Measurements from ENCODE around the gene DLL1. TPM values are rescaled to one million over a fixed set of nuclear protein-coding genes. Genes with fewer than 3 reads are reported as not detected.

The DLL1 gene
- total RNA-seq, 2 experiments from 2014 or later = 15.2 to 15.8 TPM

DNA sequence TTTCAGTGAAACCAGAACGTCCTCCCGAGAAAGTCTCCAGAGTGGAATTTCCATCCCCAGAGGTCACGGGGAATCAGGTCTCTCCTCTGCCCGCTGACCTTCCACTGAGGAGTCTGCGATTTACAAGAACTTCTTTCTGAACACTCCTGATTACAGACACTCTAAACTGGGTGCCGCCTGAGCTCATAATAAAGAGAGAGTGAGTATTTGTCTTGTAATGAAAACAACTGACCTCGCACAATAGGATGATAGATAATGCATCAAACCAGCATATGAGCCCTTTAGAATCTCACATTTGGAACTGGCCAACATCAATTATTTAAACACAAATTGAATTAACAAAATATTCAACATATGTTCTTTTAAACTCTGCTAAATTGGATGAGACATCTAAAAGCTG is 47.5 kb downstream of the DLL1 start:
- ATAC-seq (ENCODE audit: low read depth) = no peak
- Mint-ChIP-seq H3K4me3 (no peak overlapping the region), H3K9me3 (no peaks in the 10 kb centered on the region)

DNA sequence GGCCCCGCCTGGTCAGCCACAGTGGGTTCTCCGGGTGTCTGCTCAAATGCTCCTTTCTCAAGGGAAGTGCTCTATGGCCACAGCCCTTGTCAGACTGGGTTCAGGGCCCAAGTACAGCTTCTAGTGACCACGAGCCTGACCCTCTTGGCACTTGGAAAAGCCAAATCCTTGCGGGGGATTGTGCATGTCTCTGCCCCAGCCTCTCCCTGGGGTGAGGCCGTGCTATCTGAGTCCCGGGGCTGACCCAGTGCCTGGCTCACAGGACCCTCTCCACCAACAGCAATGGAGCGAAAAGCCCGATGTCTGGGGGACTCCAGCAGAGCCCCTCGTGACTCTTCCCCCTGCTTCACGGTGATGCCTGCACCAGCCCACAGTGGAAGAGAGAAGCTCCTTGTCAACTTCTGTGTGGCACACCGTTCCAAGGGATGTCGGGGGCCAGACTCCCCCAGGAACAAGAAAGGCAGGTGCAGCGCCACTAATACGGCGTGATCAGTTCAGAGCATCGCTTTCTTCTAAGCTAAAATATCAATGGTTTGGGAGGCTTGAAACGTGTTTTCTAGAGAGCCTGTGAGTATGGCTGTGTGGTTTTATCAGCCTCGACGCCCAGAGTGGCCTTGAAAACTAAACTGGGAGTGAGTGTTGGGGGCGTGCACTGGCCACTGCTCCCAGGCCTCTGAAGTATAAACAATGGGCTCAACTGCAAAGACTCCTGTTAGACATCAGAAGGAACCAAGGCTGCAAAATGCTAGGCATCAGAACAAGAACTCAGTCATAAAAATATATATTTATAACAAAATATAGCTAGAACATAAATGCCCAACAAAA is 51.9 kb downstream of the DLL1 start:
- H3K9me3 Mint-ChIP-seq = no peaks in the 10 kb centered on the region
- H3K27me3 Mint-ChIP-seq = peaks cover 8% of the 10 kb centered on the region
- DNase-seq = no peak
- no peak overlapping the region for H3K4me3 Mint-ChIP-seq
- ATAC-seq (ENCODE audit: low read depth) = no peak
- no peaks in the 10 kb centered on the region for H3K36me3 Mint-ChIP-seq
- no peak overlapping the region for H3K27ac Mint-ChIP-seq
- no peaks in the 10 kb centered on the region for H3K4me1 Mint-ChIP-seq
- POLR2A ChIA-PET = no interaction called here

More for the DNA sequence above, 47.5 kb downstream of the DLL1 start:
- Mint-ChIP-seq H3K4me1 (no peaks in the 10 kb centered on the region), H3K36me3 (no peaks in the 10 kb centered on the region), H3K27me3 (peaks cover 3% of the 10 kb centered on the region), H3K27ac (no peak overlapping the region)
- DNase-seq = no peak
- POLR2A ChIA-PET = no interaction called here

DNA sequence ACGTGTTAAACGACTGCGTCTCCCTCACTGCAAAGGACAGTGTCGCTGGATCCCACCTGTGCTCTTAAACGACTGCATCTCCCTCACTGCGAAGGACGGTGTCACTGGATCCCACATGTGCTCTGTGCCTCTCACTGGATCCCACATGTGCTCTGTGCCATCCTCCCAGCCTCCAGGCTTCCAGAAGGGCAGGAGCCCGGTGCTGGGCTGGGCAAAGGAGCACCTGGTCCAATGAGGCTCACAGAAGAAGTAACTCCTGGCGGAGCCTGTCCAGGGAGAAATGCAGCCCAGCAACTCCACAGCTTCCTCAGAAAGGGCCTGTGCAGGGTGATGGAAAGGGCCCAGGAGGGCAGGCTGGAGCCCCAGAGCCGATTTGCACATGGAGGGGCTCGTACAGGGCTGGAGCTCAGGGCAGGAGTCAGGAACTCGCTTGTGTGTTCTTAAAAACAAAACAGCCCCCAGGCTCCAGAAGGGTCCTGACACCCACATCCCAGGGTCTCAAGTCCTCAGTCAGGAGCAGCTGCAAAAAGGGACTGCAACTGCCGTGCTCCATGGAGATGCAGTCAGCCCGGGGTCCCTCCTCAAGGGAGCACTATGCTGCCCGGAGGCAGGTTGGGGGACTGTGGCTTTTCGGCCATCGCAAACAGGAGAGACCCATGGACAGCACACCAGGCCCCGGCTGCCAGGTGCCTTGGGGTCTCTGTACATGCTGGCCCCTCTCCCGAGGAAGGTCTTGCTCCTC is 52.7 kb downstream of the DLL1 start:
- H3K4me3 Mint-ChIP-seq = no peak overlapping the region
- no peaks in the 10 kb centered on the region for H3K36me3 Mint-ChIP-seq
- H3K27me3 Mint-ChIP-seq = peaks cover 6% of the 10 kb centered on the region
- no peak overlapping the region for H3K27ac Mint-ChIP-seq
- no peaks in the 10 kb centered on the region for H3K9me3 Mint-ChIP-seq
- DNase-seq (no peak), ATAC-seq (ENCODE audit: low read depth) (no peak)
- POLR2A ChIA-PET = no interaction called here
- no peaks in the 10 kb centered on the region for H3K4me1 Mint-ChIP-seq

DNA sequence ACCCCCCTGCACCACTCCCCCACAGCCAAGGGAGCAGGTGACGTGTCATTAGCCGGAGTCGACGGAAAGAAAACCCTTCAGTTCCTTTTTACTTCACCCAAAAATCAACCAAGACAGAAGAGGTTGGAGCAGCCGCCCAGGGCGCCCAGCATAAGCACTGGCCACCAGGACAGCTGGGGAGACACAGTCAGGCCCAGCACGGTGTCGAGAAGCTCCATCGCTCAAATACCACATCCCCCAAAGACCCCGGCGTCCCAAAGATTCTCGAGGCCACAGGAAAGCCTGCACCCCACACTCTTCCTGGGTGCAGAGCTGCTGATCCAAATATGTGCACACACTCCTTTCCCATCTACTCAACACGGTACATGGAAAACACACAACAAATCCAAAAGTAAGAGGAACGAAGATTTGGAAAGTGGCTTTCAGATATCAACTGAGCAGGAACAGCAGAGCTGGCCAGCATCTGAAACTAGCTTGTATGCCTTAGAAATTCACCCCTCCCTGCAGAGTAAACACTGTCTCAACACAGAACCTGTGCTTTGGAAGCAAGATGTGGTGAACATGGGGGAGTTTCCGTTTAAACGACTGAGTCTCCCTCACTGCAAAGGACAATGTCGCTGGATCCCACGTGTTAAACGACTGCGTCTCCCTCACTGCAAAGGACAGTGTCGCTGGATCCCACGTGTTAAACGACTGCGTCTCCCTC is 54.6 kb downstream of the DLL1 start:
- ATAC-seq (ENCODE audit: low read depth) = no peak
- no peaks in the 10 kb centered on the region for H3K36me3 Mint-ChIP-seq
- no peaks in the 10 kb centered on the region for H3K9me3 Mint-ChIP-seq
- H3K27ac Mint-ChIP-seq = no peak overlapping the region
- no peak overlapping the region for H3K4me3 Mint-ChIP-seq
- no peaks in the 10 kb centered on the region for H3K4me1 Mint-ChIP-seq
- POLR2A ChIA-PET = no interaction called here
- DNase-seq = no peak
- peaks cover 5% of the 10 kb centered on the region for H3K27me3 Mint-ChIP-seq

DNA sequence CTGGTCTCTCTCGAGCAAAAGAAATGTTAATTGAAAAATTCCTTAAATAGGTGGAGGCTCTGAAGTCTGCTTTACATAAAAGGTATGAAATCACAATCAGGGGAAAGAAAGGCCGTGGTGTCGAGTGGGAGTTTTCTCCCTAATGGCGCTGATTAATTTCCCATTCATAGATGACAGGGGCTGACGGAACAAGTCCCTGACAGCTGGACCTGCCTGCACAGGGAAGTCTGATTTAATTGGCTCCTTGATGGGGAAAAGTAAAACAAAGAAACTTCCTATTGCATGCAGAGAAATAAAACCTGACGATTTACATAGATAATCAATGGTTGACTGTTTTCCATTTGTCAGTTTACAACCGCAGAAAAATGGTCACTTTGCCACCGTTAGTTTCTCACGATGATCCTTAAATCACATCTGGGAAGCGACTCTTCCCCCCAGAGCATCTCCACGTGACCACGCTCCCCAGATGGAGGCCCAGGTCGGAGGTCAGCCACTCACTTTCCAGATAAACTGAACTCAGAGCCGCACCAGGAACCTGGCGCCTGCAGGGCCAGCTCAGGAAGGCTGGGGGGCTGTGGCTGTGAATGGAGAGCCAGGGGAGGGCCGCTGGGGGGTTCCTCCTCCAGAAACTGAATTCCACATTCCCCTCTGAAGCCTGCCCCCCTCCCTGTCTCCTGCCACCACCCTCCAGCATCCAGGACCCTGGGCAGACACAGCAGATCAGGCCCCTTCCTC is 55.3 kb downstream of the DLL1 start:
- peaks cover 5% of the 10 kb centered on the region for H3K27me3 Mint-ChIP-seq
- no peak overlapping the region for H3K27ac Mint-ChIP-seq
- no peaks in the 10 kb centered on the region for H3K36me3 Mint-ChIP-seq
- no peak for ATAC-seq (ENCODE audit: low read depth)
- POLR2A ChIA-PET = no interaction called here
- no peak overlapping the region for H3K4me3 Mint-ChIP-seq
- no peaks in the 10 kb centered on the region for H3K9me3 Mint-ChIP-seq
- DNase-seq = no peak
- H3K4me1 Mint-ChIP-seq = no peaks in the 10 kb centered on the region

DNA sequence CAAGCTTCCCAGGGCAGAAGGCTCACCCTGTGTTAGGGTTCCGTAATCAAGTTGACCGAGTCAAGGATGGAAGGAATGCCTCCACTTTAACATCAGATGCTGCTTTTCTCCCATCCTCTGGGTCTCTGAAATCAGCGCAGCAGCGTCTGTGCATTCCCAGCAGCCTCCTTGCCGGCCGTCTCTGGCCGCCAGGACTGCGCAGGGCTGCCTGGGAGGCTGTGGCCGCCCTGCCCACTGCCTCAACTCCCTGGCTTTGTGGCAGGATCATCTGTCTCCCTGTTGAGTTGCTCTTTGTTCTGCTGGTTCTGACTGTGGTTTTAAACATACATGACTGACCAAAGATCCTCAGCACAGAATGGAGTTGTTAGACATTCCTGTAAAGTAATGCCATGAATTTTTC is 56.5 kb downstream of the DLL1 start:
- H3K9me3 Mint-ChIP-seq = no peaks in the 10 kb centered on the region
- POLR2A ChIA-PET = no interaction called here
- DNase-seq = no peak
- no peak overlapping the region for H3K27ac Mint-ChIP-seq
- H3K36me3 Mint-ChIP-seq = no peaks in the 10 kb centered on the region
- peaks cover 5% of the 10 kb centered on the region for H3K27me3 Mint-ChIP-seq
- H3K4me1 Mint-ChIP-seq = no peaks in the 10 kb centered on the region
- H3K4me3 Mint-ChIP-seq = no peak overlapping the region
- no peak for ATAC-seq (ENCODE audit: low read depth)

DNA sequence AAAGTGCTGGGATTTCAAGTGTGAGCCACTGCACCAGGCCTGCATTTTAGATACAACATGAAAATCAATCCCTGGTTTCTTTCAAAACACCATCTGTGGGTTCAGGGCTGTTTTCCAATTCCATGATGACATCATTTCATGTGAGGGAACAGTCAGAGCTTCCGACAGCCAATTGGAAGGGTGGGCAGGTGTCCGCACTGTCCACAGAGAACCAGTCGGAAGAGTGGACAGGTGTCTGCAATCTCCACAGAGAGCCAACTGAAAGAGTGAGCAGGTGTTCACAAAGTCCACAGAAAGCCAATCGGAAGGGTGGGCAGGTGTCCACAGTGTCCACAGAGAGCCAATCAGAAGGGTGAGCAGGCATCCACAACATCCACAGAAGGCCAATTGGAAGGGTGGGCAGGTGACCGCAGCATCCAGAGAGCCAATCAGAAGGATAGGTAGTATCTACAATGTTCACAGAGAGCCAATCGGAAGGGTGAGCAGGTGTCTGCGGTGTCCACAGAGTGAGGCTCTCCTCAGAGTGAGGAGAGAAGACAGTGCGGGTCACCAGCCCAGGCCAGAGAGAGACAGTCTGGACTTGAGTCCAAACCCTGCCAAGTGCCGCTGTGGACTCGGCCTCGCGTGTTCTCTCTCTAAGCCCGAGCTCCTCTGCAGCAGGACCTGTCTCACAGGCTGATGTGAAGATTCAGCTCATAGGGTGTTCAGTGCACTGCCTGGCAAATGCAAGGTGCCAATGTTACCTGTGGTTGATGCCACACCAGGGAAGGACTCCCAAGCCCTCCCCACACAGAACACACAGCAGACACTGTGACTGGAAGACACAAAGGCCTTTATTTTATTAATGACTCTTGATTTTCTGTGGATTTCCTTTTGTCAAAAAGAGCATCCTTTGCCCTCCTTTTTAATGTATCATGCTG is 57.3 kb downstream of the DLL1 start:
- ATAC-seq (ENCODE audit: low read depth) (no peak), DNase-seq (no peak)
- POLR2A ChIA-PET = no interaction called here
- Mint-ChIP-seq H3K9me3 (no peaks in the 10 kb centered on the region), H3K4me3 (no peak overlapping the region), H3K27ac (no peak overlapping the region), H3K4me1 (no peaks in the 10 kb centered on the region), H3K36me3 (no peaks in the 10 kb centered on the region), H3K27me3 (peaks cover 5% of the 10 kb centered on the region)

Small RNAs within 50 kb of the gene (microRNA-seq; reads per million reads assigned to microRNA genes)
- gene MIR4644 = not detected

Other genes with a start within 250 kb of the DLL1 start
- gene FAM120B, start 15.7 kb upstream of the DLL1 start, total RNA-seq = 10 to 100 TPM; 34.9 to 35.8 TPM

Data from activated naive CD8-positive, alpha-beta T cell treated with anti-CD3 and anti-CD28 coated beads, Interleukin-2, amount 10 ng/mL, durations not matched to agents 7 days and 5 days (primary cell).